NCI-H2081 (cell line): ENCODE measurements around the gene ELANE.

Source experiments
- DNase-seq, 2 experiments: peaks; one replicate each; lab custom pipeline; 2025; lab: John Stamatoyannopoulos, UW

ELANE gene

GRCh38 chr19:852136-853013, at the start of gene ELANE:
Gene ELANE (plus strand): TSS chr19:852303. CDS start chr19:852329, 26 bp downstream.
- no peak for DNase-seq

GRCh38 chr19:802498-803098, 49.5 kb upstream of the ELANE start:
- DNase-seq, result no peak

GRCh38 chr19:803099-803561, 49.0 kb upstream of the ELANE start:
- no peak for DNase-seq

GRCh38 chr19:803686-804418, 48.3 kb upstream of the ELANE start:
- no peak for DNase-seq

- DNase-seq, result no peak
Observed at GRCh38 chr19:804419-805165, 47.5 kb upstream of the ELANE start.

- no peak for DNase-seq
Observed at GRCh38 chr19:805166-805551, 46.9 kb upstream of the ELANE start.

GRCh38 chr19:805600-806550, 46.2 kb upstream of the ELANE start:
- no peak for DNase-seq

GRCh38 chr19:806815-807421, 45.2 kb upstream of the ELANE start:
- no peak for DNase-seq

GRCh38 chr19:807627-808422, 44.3 kb upstream of the ELANE start:
- no peak for DNase-seq

- DNase-seq, result no peak
Observed at GRCh38 chr19:808423-808775, 43.7 kb upstream of the ELANE start.

GRCh38 chr19:810077-810855, 41.8 kb upstream of the ELANE start:
- no peak for DNase-seq

- DNase-seq, result no peak
Observed at GRCh38 chr19:810883-811489, 41.1 kb upstream of the ELANE start.

- DNase-seq, result no peak
Observed at GRCh38 chr19:811506-812048, 40.5 kb upstream of the ELANE start.

- no peak for DNase-seq
Observed at GRCh38 chr19:812049-812746, 39.9 kb upstream of the ELANE start.

GRCh38 chr19:812747-813218, 39.3 kb upstream of the ELANE start:
- DNase-seq, result no peak

GRCh38 chr19:813219-814151, 38.6 kb upstream of the ELANE start:
- DNase-seq, result no peak
